HG02623 (cell line): ENCODE measurements around the gene SPI1.

ENCODE experiments used
- ATAC-seq: cut with Tn5 transposase; IDR thresholded peaks from one replicate; pipeline ENCODE4 v1.9.1; 2021; ENCODE audit warnings: moderate library complexity; ENCODE audit not compliant: unreplicated experiment

SPI1 gene

GRCh38 chr11:47359586-47359985 is 18.8 kb downstream of the SPI1 start:
- ATAC-seq, result no peak

- ATAC-seq, result no peak
These were observed 19.2 kb downstream of the SPI1 start for GRCh38 chr11:47359162-47359561.

GRCh38 chr11:47358731-47359051 is 19.7 kb downstream of the SPI1 start:
- no peak for ATAC-seq

GRCh38 chr11:47357985-47358730 is 20.2 kb downstream of the SPI1 start:
- no peak for ATAC-seq

- no peak for ATAC-seq
These were observed 21.4 kb downstream of the SPI1 start for GRCh38 chr11:47356998-47357329.

GRCh38 chr11:47356129-47356997 is 22.0 kb downstream of the SPI1 start:
- no peak for ATAC-seq

- no peak for ATAC-seq
These were observed 22.8 kb downstream of the SPI1 start for GRCh38 chr11:47355283-47356128.

- ATAC-seq, result no peak
These were observed 23.4 kb downstream of the SPI1 start for GRCh38 chr11:47354913-47355282.

GRCh38 chr11:47353978-47354774 is 24.2 kb downstream of the SPI1 start:
- no peak for ATAC-seq

- ATAC-seq, result no peak
These were observed 25.8 kb downstream of the SPI1 start, which contains the start of gene MYBPC3 for GRCh38 chr11:47352556-47352955. MYBPC3 (minus strand) TSS chr11:47352702; CDS start chr11:47352647, 55 bp downstream.

GRCh38 chr11:47351156-47352126 is 26.9 kb downstream of the SPI1 start:
- ATAC-seq, result no peak

GRCh38 chr11:47350315-47350714 is 28.0 kb downstream of the SPI1 start:
- ATAC-seq, result no peak

GRCh38 chr11:47349521-47350095 is 28.7 kb downstream of the SPI1 start:
- no peak for ATAC-seq

GRCh38 chr11:47348859-47349258 is 29.5 kb downstream of the SPI1 start:
- ATAC-seq, result no peak

GRCh38 chr11:47348131-47348802 is 30.1 kb downstream of the SPI1 start:
- no peak for ATAC-seq

- ATAC-seq, result no peak
These were observed 31.2 kb downstream of the SPI1 start for GRCh38 chr11:47347137-47347536.

GRCh38 chr11:47345890-47346563 is 32.3 kb downstream of the SPI1 start:
- ATAC-seq, result no peak

GRCh38 chr11:47342854-47343253 is 35.5 kb downstream of the SPI1 start:
- ATAC-seq, result no peak
